Coronary artery (tissue), 2 donors: ENCODE results near the gene EIF4A3.

ENCODE experiments used
- DNase-seq: peaks from one replicate; pipeline ENCODE4 v3.0.0-alpha.2; 2017; ENCODE audit warnings: low spot score
- H3K27ac ChIP-seq, 2 donors: fragments of 200-600 bp; sonication (generic); one replicate each; pipeline ENCODE4 v1.5.1; 2016 to 2019
- H3K4me3 ChIP-seq: fragments of 200-600 bp; sonication (generic); 2 replicates; pipeline ENCODE4 v1.5.1; 2016; ENCODE audit warnings: mild to moderate bottlenecking, moderate library complexity
- CTCF ChIP-seq: fragments of 200-600 bp; sonication (generic); IDR thresholded peaks from one replicate; pipeline ENCODE4 v1.5.1; 2019; ENCODE audit warnings: antibody characterized with exemption

The EIF4A3 gene

GRCh38 chr17:80109066-80109660, 37.8 kb downstream of the EIF4A3 start:
- DNase-seq = peak; percentile 35
- no peak for TF ChIP-seq CTCF
- Histone ChIP-seq H3K27ac (no peak overlapping the region), H3K4me3 (no peak overlapping the region)

GRCh38 chr17:80108036-80108971, 38.6 kb downstream of the EIF4A3 start:
- H3K27ac ChIP-seq = no peak overlapping the region
- peak; percentile 58 for DNase-seq
- no peak for TF ChIP-seq CTCF
- H3K4me3 ChIP-seq = no peak overlapping the region

GRCh38 chr17:80107231-80108021, 39.5 kb downstream of the EIF4A3 start:
- H3K27ac ChIP-seq = no peak overlapping the region
- no peak for TF ChIP-seq CTCF
- no peak overlapping the region for H3K4me3 ChIP-seq
- peak; percentile 66 for DNase-seq

- TF ChIP-seq CTCF = no peak
- no peak overlapping the region for H3K27ac ChIP-seq
- no peak for DNase-seq
- H3K4me3 ChIP-seq = no peak overlapping the region
Observed at GRCh38 chr17:80106751-80107150, 40.2 kb downstream of the EIF4A3 start.

GRCh38 chr17:80106176-80106575, 40.8 kb downstream of the EIF4A3 start:
- DNase-seq = no peak
- no peak overlapping the region for H3K27ac ChIP-seq
- TF ChIP-seq CTCF = no peak
- no peak overlapping the region for H3K4me3 ChIP-seq

GRCh38 chr17:80105762-80106161, 41.2 kb downstream of the EIF4A3 start:
- TF ChIP-seq CTCF = no peak
- Histone ChIP-seq H3K4me3 (no peak overlapping the region), H3K27ac (no peak overlapping the region)
- DNase-seq = no peak
